HUDEP-2 (cell line): Measurements from ENCODE around the gene PGM1.

Experiments
- DNase-seq, 76 experiments: peaks; one replicate each; lab custom pipeline; 2025; ENCODE audit not compliant: unreplicated experiment in 76 of 76; lab: John Stamatoyannopoulos, UW

PGM1 gene

GRCh38 chr1:63628607-63629006 is 35.4 kb downstream of the PGM1 start:
- DNase-seq, result no peak

DNA sequence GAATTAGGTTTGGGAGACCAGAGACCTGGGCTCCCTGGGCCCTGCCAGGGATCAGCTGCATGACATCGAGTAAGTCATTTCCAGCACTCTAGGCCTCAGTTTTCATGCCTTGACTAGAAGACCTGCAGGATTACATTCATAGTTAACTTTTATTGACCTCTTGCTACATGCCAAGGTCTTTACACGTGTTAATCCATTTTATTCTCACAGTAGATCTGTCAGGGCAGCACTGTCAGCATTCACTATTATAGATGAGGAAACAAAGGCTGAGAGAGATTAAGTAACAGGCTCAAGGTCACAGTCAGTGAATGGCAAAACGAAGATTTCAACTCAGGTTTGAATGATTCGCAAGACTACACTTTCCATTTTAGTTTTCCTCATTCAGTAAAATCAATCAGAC is 37.0 kb downstream of the PGM1 start:
- DNase-seq, result no peak

- DNase-seq, result no peak
These were observed 37.5 kb downstream of the PGM1 start for GRCh38 chr1:63630666-63631065.

- no peak for DNase-seq
These were observed 38.9 kb downstream of the PGM1 start for GRCh38 chr1:63632110-63632509.

GRCh38 chr1:63633281-63633680 is 40.1 kb downstream of the PGM1 start:
- DNase-seq, result no peak

DNA sequence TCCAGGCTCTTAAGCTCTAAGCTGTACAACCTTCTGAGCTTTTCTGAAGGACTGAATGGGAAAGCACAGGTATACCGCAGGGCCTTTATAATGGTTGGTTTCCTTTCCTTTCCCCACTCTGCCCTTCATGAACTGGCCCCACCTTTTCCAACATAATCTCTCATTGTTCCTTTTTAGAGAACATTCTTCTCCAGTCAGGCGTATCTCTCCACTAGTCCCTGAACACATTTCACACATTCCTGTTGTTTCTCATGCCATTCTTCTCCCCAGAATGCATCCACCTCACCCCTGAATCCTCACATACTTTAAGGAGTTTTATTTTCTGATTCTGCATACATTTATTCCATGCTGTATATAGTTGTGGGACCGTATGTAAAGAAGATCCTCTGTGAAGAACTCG is 41.3 kb downstream of the PGM1 start:
- no peak for DNase-seq

GRCh38 chr1:63635681-63636080 is 42.5 kb downstream of the PGM1 start:
- no peak for DNase-seq

- DNase-seq, result no peak
These were observed 43.2 kb downstream of the PGM1 start for GRCh38 chr1:63636192-63637105.

- DNase-seq, result no peak
These were observed 45.3 kb downstream of the PGM1 start for GRCh38 chr1:63638471-63638870.

DNA sequence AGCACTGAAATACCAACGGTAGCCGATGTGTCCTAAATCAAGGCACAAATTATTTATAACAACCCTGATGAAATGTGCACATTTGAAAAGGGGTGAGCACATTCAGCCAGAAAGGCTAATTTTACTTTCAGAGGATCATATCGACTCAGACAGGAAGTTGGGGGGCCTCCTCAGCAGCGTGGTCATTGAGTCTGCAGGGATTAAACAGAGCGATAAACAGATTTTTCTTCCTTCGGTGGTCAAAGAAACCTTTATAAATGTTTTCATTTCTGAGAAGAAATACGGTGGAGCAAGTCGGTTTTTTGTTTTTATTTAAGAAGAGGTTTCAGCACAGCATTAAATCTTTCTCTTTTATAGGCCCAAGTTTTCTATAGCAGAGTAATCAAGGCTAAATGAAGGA is 45.7 kb downstream of the PGM1 start:
- DNase-seq, result no peak

GRCh38 chr1:63640633-63641567 is 47.7 kb downstream of the PGM1 start:
- DNase-seq, result no peak

- DNase-seq, result no peak
These were observed 48.4 kb downstream of the PGM1 start for GRCh38 chr1:63641615-63642014.

DNA sequence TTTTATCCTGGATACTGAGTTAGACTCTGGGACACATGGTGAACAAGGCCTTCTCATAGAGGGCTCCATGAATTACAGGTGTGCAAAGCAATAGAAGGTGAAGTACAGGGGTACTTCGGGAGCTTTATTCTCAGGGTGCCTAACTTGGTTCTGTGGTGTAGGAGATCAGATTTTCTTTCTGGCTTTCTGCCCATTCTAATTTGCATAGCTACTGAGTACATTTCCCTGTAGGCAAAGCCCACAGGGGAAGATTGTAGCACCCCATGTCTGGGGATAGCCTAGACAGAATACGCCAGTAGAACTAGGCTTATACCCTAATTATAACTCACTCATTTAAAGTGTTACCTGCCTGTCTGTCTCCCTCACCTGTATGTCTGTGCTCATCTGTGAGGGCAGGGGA is 49.7 kb downstream of the PGM1 start:
- DNase-seq, result no peak

DNA sequence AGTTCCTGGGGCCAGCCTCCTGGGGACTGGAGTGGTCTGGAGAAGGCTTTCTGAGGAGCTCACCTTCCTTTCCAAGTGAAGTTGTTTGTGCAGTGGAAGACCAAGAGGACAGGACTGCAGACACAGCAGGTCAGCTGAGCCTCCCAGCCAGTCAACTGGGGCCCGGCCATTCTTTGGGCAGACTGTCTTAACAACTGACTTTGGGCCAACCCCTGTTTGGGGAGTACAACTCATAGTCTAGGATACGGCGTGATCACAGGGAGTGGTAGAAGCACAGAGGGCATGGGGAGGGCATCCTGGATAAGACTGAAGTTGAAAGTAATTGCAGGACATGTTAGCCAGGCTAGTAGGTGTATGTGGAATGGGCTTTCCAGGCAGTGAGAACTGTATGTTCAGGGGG is 50.3 kb downstream of the PGM1 start:
- no peak for DNase-seq

- no peak for DNase-seq
These were observed 50.7 kb downstream of the PGM1 start for GRCh38 chr1:63643926-63644325.

DNA sequence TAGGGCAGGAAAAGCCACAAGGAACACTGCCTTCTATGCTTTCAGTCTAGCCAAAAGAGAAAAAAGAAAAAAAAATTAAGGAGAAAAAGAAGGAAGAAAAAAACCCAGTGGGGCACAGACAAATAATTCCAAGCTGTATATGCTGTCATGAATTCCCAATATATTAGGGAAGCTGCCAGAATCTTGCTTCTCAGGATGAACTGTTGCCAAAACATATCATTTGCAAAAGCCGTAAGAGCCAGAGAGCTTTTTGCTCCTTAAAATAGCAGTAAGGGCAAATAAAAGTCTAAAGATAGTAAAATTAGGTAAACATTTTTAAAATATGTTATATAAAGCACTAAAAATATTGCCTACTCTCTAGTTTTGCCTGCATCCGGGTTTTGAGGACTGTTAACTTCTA is 52.1 kb downstream of the PGM1 start:
- no peak for DNase-seq

GRCh38 chr1:63648689-63649088 is 55.5 kb downstream of the PGM1 start:
- no peak for DNase-seq

GRCh38 chr1:63651161-63651701 is 58.0 kb downstream of the PGM1 start:
- no peak for DNase-seq

DNA sequence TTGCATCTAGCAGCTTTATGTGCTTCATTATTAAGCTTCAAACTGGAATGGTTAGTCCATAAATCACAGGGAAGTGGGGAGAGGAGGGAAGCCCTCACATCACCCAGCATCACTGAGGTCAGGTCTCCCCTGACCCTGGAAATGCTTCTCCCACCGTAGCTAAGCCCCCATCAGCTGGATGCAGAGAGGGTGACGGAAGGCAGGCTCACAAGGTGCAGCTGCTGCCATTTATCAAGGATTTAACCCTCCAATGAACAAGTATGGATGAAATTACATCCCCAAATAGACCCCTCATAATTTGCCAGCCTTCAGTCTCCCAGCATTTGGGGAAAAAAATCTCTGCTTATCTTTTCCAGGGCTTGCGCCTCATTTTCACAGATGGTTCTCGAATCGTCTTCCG is 60.8 kb downstream of the PGM1 start:
- no peak for DNase-seq

GRCh38 chr1:63659448-63659847 is 66.2 kb downstream of the PGM1 start:
- DNase-seq, result no peak

- no peak for DNase-seq
These were observed 69.0 kb downstream of the PGM1 start for GRCh38 chr1:63662056-63662836.
